DND-41 (cell line): ENCODE data around the gene SPDYE3.

Source experiments
- EZH2 ChIP-seq: IDR thresholded peaks from 3 replicates; pipeline ENCODE4 v1.6.1; 2012; ENCODE audit warnings: borderline replicate concordance, low read depth, mild to moderate bottlenecking, moderate library complexity, low read length, inconsistent platforms; ENCODE audit not compliant: severe bottlenecking
- TF ChIP-seq, protein P1 (sequence below): IDR thresholded peaks from 2 replicates; pipeline ENCODE4 v1.5.1; 2012; ENCODE audit warnings: borderline replicate concordance, low read length, moderate library complexity, mild to moderate bottlenecking; ENCODE audit not compliant: poor library complexity, severe bottlenecking; ENCODE audit errors: extremely low read depth

DNA sequence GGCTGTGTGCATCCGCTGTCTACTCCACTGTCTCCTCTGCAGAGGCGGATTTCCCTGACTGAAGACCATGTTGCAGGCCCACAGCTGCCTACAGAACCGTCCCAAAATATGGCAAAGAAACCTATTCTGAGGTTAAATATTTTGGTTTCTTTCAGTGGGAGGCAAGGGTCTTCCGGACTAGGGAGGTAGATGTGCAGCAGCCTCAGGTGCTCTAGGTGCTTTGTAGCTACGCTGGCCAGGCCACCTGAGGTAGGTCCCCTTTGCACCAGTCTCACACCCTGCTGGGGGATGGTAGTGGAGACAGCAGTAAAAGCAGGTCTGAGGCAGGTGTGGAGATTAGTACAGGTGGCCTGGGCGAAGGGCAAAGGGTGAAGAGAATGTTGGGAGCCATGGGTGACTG, 42.3 kb downstream of the SPDYE3 start:
- TF ChIP-seq, protein P1, sequence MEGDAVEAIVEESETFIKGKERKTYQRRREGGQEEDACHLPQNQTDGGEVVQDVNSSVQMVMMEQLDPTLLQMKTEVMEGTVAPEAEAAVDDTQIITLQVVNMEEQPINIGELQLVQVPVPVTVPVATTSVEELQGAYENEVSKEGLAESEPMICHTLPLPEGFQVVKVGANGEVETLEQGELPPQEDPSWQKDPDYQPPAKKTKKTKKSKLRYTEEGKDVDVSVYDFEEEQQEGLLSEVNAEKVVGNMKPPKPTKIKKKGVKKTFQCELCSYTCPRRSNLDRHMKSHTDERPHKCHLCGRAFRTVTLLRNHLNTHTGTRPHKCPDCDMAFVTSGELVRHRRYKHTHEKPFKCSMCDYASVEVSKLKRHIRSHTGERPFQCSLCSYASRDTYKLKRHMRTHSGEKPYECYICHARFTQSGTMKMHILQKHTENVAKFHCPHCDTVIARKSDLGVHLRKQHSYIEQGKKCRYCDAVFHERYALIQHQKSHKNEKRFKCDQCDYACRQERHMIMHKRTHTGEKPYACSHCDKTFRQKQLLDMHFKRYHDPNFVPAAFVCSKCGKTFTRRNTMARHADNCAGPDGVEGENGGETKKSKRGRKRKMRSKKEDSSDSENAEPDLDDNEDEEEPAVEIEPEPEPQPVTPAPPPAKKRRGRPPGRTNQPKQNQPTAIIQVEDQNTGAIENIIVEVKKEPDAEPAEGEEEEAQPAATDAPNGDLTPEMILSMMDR = no peak
- no peak for TF ChIP-seq EZH2
